Lung (tissue), 16 donors: ENCODE measurements around the gene CEP72. TPM values are rescaled to one million over a fixed set of nuclear protein-coding genes. Genes with fewer than 3 reads are reported as not detected.

ENCODE experiments used
- ATAC-seq: fragments of 200-7000 bp; cut with Tn5 transposase; one replicate; pipeline ENCODE4 v1.9.1; 2020; ENCODE audit warnings: moderate number of reproducible peaks; ENCODE audit not compliant: insufficient read depth, low FRiP score
- DNase-seq, 3 donors: peaks; one replicate each; pipeline ENCODE4 v3.0.0-alpha.2; 2013 to 2017
- H3K27ac ChIP-seq, 2 donors: one replicate each; pipeline ENCODE4 v1.5.1; 2013; ENCODE audit warnings: mild to moderate bottlenecking in 2 of 2, moderate library complexity in 2 of 2, control low read depth in 1 of 2, inconsistent platforms in 1 of 2, low read depth in 1 of 2, low read length in 1 of 2
- H3K27me3 ChIP-seq, 3 donors: one replicate each; pipeline ENCODE4 v1.5.1; 2013; ENCODE audit warnings: low read length in 2 of 3; ENCODE audit not compliant: control insufficient read depth in 3 of 3, insufficient read depth in 3 of 3
- H3K36me3 ChIP-seq, 4 donors: one replicate each; pipeline ENCODE4 v1.5.1; 2013; ENCODE audit warnings: low read length in 4 of 4, mild to moderate bottlenecking in 1 of 4, moderate library complexity in 1 of 4; ENCODE audit not compliant: control insufficient read depth in 4 of 4, insufficient read depth in 4 of 4
- H3K4me1 ChIP-seq, 5 donors: one replicate each; pipeline ENCODE4 v1.5.1; 2013; ENCODE audit warnings: low read length in 5 of 5, mild to moderate bottlenecking in 2 of 5, moderate library complexity in 1 of 5; ENCODE audit not compliant: control insufficient read depth in 5 of 5, insufficient read depth in 5 of 5
- H3K4me3 ChIP-seq: one replicate; pipeline ENCODE4 v1.5.1; 2013; ENCODE audit warnings: mild to moderate bottlenecking, control low read depth, moderate library complexity
- H3K9ac ChIP-seq, 2 donors: one replicate each; pipeline ENCODE4 v1.5.1; 2013; ENCODE audit warnings: low read length in 2 of 2, control low read depth in 1 of 2; ENCODE audit not compliant: insufficient read depth in 1 of 2
- H3K9me3 ChIP-seq, 4 donors: one replicate each; pipeline ENCODE4 v1.5.1; 2013; ENCODE audit warnings: low read length in 3 of 4, mild to moderate bottlenecking in 1 of 4, moderate library complexity in 1 of 4; ENCODE audit not compliant: control insufficient read depth in 4 of 4, insufficient read depth in 3 of 4
- CTCF ChIP-seq: IDR thresholded peaks from 2 replicates; pipeline ENCODE4 v1.5.1; 2012; ENCODE audit warnings: mild to moderate bottlenecking; ENCODE audit errors: control extremely low read depth, extremely low read depth
- WGBS, 2 donors: extraction: QIAGEN DNeasy Blood & Tissue Kit; methylation state at CpG; one replicate each; pipeline ENCODE4 v1.1.7; 2013; 5-methylcytosine and 5-hydroxymethylcytosine counted together
- long read RNA-seq, 5 donors: transcript quantifications; one replicate each; lab custom pipeline, GENCODE V29; 2026
- polyA plus RNA-seq, 2 donors: library from polyadenylated mRNA; stranded (reverse); fragments of 200-250 nt; gene quantifications; one replicate each; pipeline ENCODE4 v1.2.1, GENCODE V29; 2013
- total RNA-seq, 2 donors: library from RNA; depleted of rRNA in 1 of 2; stranded (reverse); fragments of >200 nt in 1 of 2; gene quantifications; one replicate each; pipeline ENCODE4 v1.2.1, GENCODE V29; 2014 to 2021
- donor health status: control.
- donor health status: control.
- donor health status: Bipolar disorder and iron deficiency.
- donor health status: healthy.
- donor health status: DM: yes; HTN: yes; CAD: no.

The CEP72 gene
- total RNA-seq, result 10 to 100 TPM in 1 of 2 donors, 1 to 10 TPM in 1; 8.5 to 12.1 TPM
- polyA plus RNA-seq, result 1 to 10 TPM; 3.1 to 3.6 TPM
- long read RNA-seq, donor 1, partial matches to known transcripts, result 0 of 1 reads
- long read RNA-seq, donor 1, other reads (novel, unspliced or antisense), result 0 of 1 reads
- long read RNA-seq, donor 2, result 0 reads
- long read RNA-seq, donor 3, result 0 reads
- long read RNA-seq, donor 4, result 0 reads
- long read RNA-seq, donor 5, partial matches to known transcripts, result 0 of 1 reads
- long read RNA-seq, donor 5, other reads (novel, unspliced or antisense), result 0 of 1 reads

GRCh38 chr5:611731-612486 lies at the start of gene CEP72:
Gene CEP72 (plus strand): TSS chr5:612340. CDS start chr5:612362, 22 bp downstream.
- Histone ChIP-seq H3K36me3 (no peaks in the 10 kb centered on the region), H3K27ac (peak within 1 kb of the TSS in 1 of 2 donors; percentile 52), H3K9ac (peak within 1 kb of the TSS; percentile 37 to 46), H3K9me3 (no peaks in the 10 kb centered on the region), H3K4me1 (peaks cover 0 to 14% (median 10%) of the 10 kb centered on the region in 5 donors), H3K27me3 (peaks cover 0 to 4% (median 0%) of the 10 kb centered on the region in 3 donors), H3K4me3 (peak within 1 kb of the TSS; percentile 69)
- peak; percentile 89 to 94 (median 94) for DNase-seq
- no peak for TF ChIP-seq CTCF
- ATAC-seq, result peak; percentile 94
- WGBS, 2 donors, result 0 to 1% methylated on average over 23 to 72 of the region's 72 CpGs

- no peak for ATAC-seq
- Histone ChIP-seq H3K9me3 (peaks cover 0 to 7% (median 0%) of the 10 kb centered on the region in 4 donors), H3K4me3 (no peak overlapping the region), H3K27ac (no peak overlapping the region), H3K36me3 (no peaks in the 10 kb centered on the region), H3K9ac (no peak overlapping the region), H3K4me1 (peaks cover 0 to 5% (median 0%) of the 10 kb centered on the region in 5 donors), H3K27me3 (peaks cover 17 to 24% (median 18%) of the 10 kb centered on the region in 3 donors)
- WGBS, 2 donors, result 33 to 39% methylated on average over 20 of the region's 20 CpGs
- peak in 2 of 3 donors; percentile 25 to 31 for DNase-seq
- no peak for TF ChIP-seq CTCF
Observed at GRCh38 chr5:565782-566440, 46.2 kb upstream of the CEP72 start.

GRCh38 chr5:566636-567309 lies 45.4 kb upstream of the CEP72 start:
- TF ChIP-seq CTCF, result no peak
- ATAC-seq (no peak), DNase-seq (peak in 1 of 3 donors; percentile 6)
- H3K27ac ChIP-seq, result no peak overlapping the region
- 90 to 92% methylated on average over 16 of the region's 16 CpGs for WGBS, 2 donors
- peaks cover 0 to 7% (median 0%) of the 10 kb centered on the region in 4 donors for H3K9me3 ChIP-seq
- no peak overlapping the region for H3K9ac ChIP-seq
- no peaks in the 10 kb centered on the region for H3K4me1 ChIP-seq
- no peak overlapping the region for H3K4me3 ChIP-seq
- H3K27me3 ChIP-seq, result peaks cover 14 to 18% (median 17%) of the 10 kb centered on the region in 3 donors
- no peaks in the 10 kb centered on the region for H3K36me3 ChIP-seq
